Gastroesophageal sphincter (tissue), 3 donors: ENCODE results near the gene SLC8A2.

Experiments
- CTCF ChIP-seq, 4 experiments: fragments of 200-600 bp in 2 of 4; fragments of 450-650 bp in 2 of 4; sonication (generic) in 1 of 4; IDR thresholded peaks; one replicate each; pipeline ENCODE4 v1.5.1; 2017 to 2019; ENCODE audit warnings: antibody characterized with exemption in 4 of 4, mild to moderate bottlenecking in 2 of 4, moderate library complexity in 2 of 4
- EP300 ChIP-seq: sonication (generic); formaldehyde crosslinking; IDR thresholded peaks from one replicate; pipeline ENCODE4 v1.6.1; 2017; ENCODE audit warnings: antibody characterized with exemption, mild to moderate bottlenecking
- POLR2AphosphoS5 ChIP-seq: sonication (generic); formaldehyde crosslinking; IDR thresholded peaks from one replicate; pipeline ENCODE4 v1.6.1; 2017; ENCODE audit warnings: antibody characterized with exemption

GRCh38 chr19:47413941-47414340, 57.8 kb downstream of the SLC8A2 start:
- TF ChIP-seq EP300 (no peak), CTCF (IDR thresholded peaks at IDR 0.05) (no peak), POLR2AphosphoS5 (no peak)
